ENCODE data around the gene HMOX1.
A peak's percentile ranks its signal among the peaks of the same experiment; 100 is the strongest.
"Not testable (repeated sequence)": the region's sequence is repeated elsewhere in the genome, so short reads cannot be mapped to it uniquely, and the experiment has no call there.

The HMOX1 gene

DNA sequence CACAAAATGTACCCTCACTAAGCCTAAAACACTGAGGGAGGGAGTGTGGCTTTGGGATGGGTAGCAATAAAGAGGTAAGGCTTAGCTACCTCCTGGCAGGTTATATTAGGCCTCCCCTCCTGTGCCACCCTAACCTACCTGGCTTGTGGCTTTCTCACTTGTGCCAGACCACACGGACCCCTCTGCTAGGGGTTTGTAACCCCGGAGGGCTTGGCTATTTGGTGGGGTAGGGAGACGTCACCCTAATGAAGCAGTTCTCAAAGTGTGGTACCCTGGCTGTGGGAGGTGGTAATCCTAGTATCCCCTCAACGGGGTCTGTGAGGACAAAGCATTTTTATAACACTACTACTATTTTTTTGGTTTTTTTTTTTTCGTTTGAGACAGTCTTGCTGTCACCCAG, 10.0 kb downstream of the HMOX1 start:
- no peak for DNase-seq (ENCODE audit: low read depth)
- TF ChIP-seq, protein P1, sequence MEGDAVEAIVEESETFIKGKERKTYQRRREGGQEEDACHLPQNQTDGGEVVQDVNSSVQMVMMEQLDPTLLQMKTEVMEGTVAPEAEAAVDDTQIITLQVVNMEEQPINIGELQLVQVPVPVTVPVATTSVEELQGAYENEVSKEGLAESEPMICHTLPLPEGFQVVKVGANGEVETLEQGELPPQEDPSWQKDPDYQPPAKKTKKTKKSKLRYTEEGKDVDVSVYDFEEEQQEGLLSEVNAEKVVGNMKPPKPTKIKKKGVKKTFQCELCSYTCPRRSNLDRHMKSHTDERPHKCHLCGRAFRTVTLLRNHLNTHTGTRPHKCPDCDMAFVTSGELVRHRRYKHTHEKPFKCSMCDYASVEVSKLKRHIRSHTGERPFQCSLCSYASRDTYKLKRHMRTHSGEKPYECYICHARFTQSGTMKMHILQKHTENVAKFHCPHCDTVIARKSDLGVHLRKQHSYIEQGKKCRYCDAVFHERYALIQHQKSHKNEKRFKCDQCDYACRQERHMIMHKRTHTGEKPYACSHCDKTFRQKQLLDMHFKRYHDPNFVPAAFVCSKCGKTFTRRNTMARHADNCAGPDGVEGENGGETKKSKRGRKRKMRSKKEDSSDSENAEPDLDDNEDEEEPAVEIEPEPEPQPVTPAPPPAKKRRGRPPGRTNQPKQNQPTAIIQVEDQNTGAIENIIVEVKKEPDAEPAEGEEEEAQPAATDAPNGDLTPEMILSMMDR (IDR thresholded peaks at IDR 0.05; ENCODE audit: low read length, missing control alignments) = no peak
- no peak overlapping the region for H3K4me3 ChIP-seq (replicated peaks; ENCODE audit: low read depth, low read length)

DNA sequence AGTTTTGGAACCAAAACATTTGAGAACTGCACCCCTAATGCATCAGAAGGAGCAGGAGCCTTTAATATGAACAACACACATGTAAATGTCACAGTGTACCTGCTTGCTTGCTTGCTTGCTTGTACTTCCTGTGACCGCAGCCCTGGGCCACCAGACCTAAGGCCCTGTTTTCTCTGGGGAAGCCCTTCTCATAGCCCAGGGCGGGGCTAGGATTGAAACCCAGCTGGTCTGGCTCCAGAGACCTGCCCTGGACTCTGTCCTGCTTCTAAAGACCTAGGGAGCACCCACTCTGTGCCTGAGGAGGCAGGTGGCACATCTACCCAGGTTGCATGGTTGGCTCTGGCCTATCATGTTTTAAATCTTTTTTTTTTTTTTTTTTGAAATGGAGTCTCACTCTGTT, 11.5 kb downstream of the HMOX1 start:
- TF ChIP-seq, protein P1 (IDR thresholded peaks at IDR 0.05; ENCODE audit: low read length, missing control alignments) = no peak
- DNase-seq (ENCODE audit: low read depth) = no peak
- no peak overlapping the region for H3K4me3 ChIP-seq (replicated peaks; ENCODE audit: low read depth, low read length)

DNA sequence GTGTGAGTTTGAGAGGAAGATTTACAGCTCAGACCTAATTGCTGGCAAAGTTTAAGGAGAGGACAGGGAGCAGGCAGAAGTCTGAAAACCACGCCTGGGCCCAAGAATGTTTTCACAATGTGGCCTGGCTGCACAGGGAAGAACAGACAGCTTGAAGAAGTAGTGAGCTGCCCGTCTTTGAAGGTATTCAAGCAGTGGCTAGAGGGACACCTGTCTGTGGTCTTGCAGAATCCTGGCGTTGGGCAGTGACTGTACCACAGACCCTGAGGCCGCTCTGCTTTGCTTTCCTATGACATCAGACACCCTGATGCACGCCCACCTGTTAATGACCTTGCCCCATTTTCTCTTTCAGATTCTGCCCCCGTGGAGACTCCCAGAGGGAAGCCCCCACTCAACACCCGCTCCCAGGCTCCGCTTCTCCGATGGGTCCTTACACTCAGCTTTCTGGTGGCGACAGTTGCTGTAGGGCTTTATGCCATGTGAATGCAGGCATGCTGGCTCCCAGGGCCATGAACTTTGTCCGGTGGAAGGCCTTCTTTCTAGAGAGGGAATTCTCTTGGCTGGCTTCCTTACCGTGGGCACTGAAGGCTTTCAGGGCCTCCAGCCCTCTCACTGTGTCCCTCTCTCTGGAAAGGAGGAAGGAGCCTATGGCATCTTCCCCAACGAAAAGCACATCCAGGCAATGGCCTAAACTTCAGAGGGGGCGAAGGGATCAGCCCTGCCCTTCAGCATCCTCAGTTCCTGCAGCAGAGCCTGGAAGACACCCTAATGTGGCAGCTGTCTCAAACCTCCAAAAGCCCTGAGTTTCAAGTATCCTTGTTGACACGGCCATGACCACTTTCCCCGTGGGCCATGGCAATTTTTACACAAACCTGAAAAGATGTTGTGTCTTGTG, 12.5 kb downstream of the HMOX1 start:
- H3K4me3 ChIP-seq (replicated peaks; ENCODE audit: low read depth, low read length) = no peak overlapping the region
- TF ChIP-seq, protein P1 (IDR thresholded peaks at IDR 0.05; ENCODE audit: low read length, missing control alignments) = no peak
- no peak for DNase-seq (ENCODE audit: low read depth)

DNA sequence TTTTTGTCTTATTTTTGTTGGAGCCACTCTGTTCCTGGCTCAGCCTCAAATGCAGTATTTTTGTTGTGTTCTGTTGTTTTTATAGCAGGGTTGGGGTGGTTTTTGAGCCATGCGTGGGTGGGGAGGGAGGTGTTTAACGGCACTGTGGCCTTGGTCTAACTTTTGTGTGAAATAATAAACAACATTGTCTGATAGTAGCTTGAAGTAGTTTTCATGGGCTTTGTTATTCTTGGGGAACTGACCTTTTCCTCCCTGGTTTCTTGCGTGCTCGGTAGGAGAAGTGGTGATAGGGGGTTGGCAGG, 13.1 kb downstream of the HMOX1 start:
- TF ChIP-seq, protein P1 (IDR thresholded peaks at IDR 0.05; ENCODE audit: low read length, missing control alignments) = no peak
- DNase-seq (ENCODE audit: low read depth) = no peak
- no peak overlapping the region for H3K4me3 ChIP-seq (replicated peaks; ENCODE audit: low read depth, low read length)

DNA sequence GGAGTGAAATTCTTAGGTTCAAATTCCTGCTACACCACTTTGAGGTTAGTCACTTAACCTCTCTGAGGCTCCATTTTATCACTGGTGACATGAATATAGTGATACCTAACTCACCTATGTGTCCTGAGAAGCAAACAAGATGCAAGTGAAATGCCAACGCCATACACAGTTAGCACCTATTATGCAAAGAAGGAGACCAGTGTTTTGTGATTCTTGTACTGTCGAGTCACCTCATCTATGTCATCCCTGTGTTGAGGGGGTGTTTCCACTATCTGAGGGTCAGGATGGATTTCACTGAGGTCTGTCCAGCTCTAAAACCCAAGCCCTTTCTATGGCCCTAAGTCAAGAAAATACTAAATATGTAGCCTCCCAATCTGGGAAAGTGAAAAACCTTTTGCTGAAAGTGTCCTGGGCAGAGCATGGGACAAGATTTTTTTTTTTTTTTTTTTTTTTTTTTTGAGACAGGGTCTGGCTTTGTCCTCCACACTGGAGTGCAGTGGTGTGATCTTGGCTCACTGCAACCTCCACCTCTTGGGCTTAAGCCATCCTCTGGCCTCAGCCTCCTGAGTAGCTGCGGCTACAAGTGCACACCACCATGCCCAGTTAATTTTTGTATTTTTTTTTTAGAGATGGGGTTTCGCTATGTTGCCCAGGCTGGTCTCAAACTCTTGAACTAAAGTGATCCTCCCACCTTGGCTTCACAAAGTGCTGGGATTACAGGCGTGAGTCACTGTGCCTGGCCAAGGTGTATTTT, 14.1 kb downstream of the HMOX1 start:
- no peak for DNase-seq (ENCODE audit: low read depth)
- H3K4me3 ChIP-seq (replicated peaks; ENCODE audit: low read depth, low read length) = no peak overlapping the region
- TF ChIP-seq, protein P1 (IDR thresholded peaks at IDR 0.05; ENCODE audit: low read length, missing control alignments) = no peak

DNA sequence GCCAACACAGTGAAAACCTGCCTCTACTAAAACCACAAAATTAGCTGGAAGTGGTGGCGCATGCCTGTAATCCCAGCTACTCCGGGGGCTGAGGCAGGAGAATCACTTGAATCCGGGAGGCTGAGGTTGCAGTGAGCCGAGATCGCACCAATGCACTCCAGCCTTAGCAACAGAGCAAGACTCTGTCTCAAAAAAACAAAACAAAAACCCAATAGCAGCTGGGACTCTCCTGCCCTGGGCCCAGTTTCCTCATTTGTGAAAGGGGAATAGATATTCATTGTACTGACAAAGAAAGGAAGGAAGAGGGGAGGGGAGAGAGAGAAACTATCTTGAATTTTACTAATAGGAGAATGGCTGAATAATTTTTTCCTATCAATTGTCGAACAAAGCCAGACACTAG, 15.7 kb downstream of the HMOX1 start:
- DNase-seq (ENCODE audit: low read depth); H3K4me3 ChIP-seq (replicated peaks; ENCODE audit: low read depth, low read length): not testable (repeated sequence)

DNA sequence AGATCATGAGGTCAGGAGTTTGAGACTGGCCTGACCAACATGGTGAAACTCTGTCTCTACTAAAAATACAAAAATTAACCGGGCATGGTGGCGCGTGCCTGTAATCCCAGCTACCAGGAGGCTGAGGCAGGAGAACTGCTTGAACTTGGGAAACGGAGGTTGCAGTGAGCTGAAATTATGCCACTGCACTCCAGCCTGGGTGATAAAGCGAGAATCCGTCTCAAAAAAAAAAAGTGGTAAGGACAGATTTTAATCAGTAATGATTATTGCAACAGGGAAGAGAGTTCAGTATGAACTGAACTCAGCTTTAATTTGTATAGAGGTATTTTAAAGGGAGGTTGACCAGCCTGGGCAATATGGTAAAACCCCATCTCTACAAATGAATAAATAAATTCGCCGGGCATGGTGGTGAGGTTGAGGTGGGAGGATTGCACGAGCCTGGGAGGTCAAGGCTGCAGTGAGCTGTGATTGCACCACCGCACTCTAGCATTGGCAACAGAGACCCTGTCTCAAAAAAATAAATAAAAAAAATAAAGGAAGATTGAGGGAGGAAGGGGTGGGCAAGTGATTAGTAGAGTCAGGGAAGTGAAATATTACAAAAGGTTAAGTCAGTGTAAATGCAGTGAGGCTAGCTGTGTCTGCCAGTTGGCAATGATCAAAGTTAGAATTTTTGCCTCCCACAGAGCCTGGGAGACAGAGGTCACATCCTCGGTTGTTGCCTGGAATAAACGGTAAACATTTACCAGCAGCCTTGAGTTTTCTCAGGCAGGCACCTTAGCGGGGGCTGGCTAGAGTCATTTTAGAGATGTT, 16.4 kb downstream of the HMOX1 start:
- peak; percentile 45 for DNase-seq (ENCODE audit: low read depth)
- TF ChIP-seq, protein P1 (IDR thresholded peaks at IDR 0.05; ENCODE audit: low read length, missing control alignments) = no peak
- H3K4me3 ChIP-seq (replicated peaks; ENCODE audit: low read depth, low read length) = no peak overlapping the region
